CD8-positive, alpha-beta memory T cell (primary cell): ENCODE results near the gene ITGB1BP1. TPM values are rescaled to one million over a fixed set of nuclear protein-coding genes. Genes with fewer than 3 reads are reported as not detected.
A peak's percentile ranks its signal among the peaks of the same experiment; 100 is the strongest.

Experiments
- CTCF ChIA-PET: fragments of 350-600 bp; sonication (Branson Sonifier 250); formaldehyde crosslinking; loops from one replicate; lab custom pipeline; 2021; ENCODE audit warnings: antibody characterized with exemption; lab: Charles Lee
- POLR2A ChIA-PET: fragments of 350-600 bp; sonication (Branson Sonifier 250); formaldehyde crosslinking; loops from one replicate; lab custom pipeline; 2021; ENCODE audit warnings: antibody characterized with exemption; lab: Charles Lee
- DNase-seq, 5 donors: peaks; one replicate each; pipeline versions ENCODE4 v3.0.0 to v3.0.0-alpha.2; 2020 to 2022; ENCODE audit warnings: mixed read lengths in 1 of 5
- H3K27ac ChIP-seq: one replicate; pipeline ENCODE4 v1.7.0; 2013; ENCODE audit warnings: low read depth, mild to moderate bottlenecking, low read length, moderate library complexity
- H3K27me3 ChIP-seq: 2 replicates; pipeline ENCODE4 v1.7.0; 2013; ENCODE audit warnings: low read length, mild to moderate bottlenecking; ENCODE audit not compliant: insufficient read depth, poor library complexity, severe bottlenecking
- H3K36me3 ChIP-seq: 2 replicates; pipeline ENCODE4 v1.7.0; 2013; ENCODE audit warnings: mild to moderate bottlenecking, low read length, moderate library complexity; ENCODE audit not compliant: insufficient read depth
- H3K4me1 ChIP-seq: 2 replicates; pipeline ENCODE4 v1.7.0; 2013; ENCODE audit warnings: mild to moderate bottlenecking, low read length, moderate library complexity; ENCODE audit not compliant: insufficient read depth
- H3K4me3 ChIP-seq: 2 replicates; pipeline ENCODE4 v1.7.0; 2013; ENCODE audit warnings: mild to moderate bottlenecking, low read length
- H3K9me3 ChIP-seq: 2 replicates; pipeline ENCODE4 v1.7.0; 2013; ENCODE audit warnings: mild to moderate bottlenecking, low read length
- H3K27ac Mint-ChIP-seq, 8 donors: one replicate each; pipeline ENCODE4 v1.8.0; 2020 to 2021; ENCODE audit warnings: mixed read lengths in 8 of 8, mild to moderate bottlenecking in 6 of 8, inconsistent platforms in 3 of 8, moderate library complexity in 3 of 8
- H3K27me3 Mint-ChIP-seq, 2 donors: one replicate each; pipeline ENCODE4 v1.8.0; 2020 to 2021; ENCODE audit warnings: mixed read lengths in 2 of 2, mild to moderate bottlenecking in 1 of 2, moderate library complexity in 1 of 2
- H3K36me3 Mint-ChIP-seq, 3 donors: one replicate each; pipeline ENCODE4 v1.8.0; 2020 to 2021; ENCODE audit warnings: mixed read lengths in 3 of 3, inconsistent platforms in 1 of 3, mild to moderate bottlenecking in 1 of 3
- H3K4me1 Mint-ChIP-seq, 3 donors: one replicate each; pipeline ENCODE4 v1.8.0; 2020 to 2021; ENCODE audit warnings: mixed read lengths in 3 of 3, inconsistent platforms in 1 of 3, mild to moderate bottlenecking in 1 of 3
- H3K4me3 Mint-ChIP-seq, 7 donors: one replicate each; pipeline ENCODE4 v1.8.0; 2020 to 2021; ENCODE audit warnings: mixed read lengths in 7 of 7, mild to moderate bottlenecking in 6 of 7, moderate library complexity in 4 of 7, inconsistent platforms in 2 of 7
- H3K9me3 Mint-ChIP-seq, 5 donors: one replicate each; pipeline ENCODE4 v1.8.0; 2020 to 2022; ENCODE audit warnings: mixed read lengths in 5 of 5, mild to moderate bottlenecking in 3 of 5, moderate library complexity in 2 of 5, inconsistent platforms in 1 of 5
- polyA plus RNA-seq: library from polyadenylated mRNA; unstranded; fragments of 300-500 nt; fragmentation: Illumina TruSeq; gene quantifications from one replicate; pipeline ENCODE4 v1.2.3, GENCODE V29; 2021
- total RNA-seq, 2 experiments: library from RNA; stranded (reverse); gene quantifications; one replicate each; pipeline ENCODE4 v1.2.3, GENCODE V29; 2021

The ITGB1BP1 gene
- total and polyA plus RNA-seq, 3 experiments from 2014 or later = 185 to 200 (median 195) TPM

DNA sequence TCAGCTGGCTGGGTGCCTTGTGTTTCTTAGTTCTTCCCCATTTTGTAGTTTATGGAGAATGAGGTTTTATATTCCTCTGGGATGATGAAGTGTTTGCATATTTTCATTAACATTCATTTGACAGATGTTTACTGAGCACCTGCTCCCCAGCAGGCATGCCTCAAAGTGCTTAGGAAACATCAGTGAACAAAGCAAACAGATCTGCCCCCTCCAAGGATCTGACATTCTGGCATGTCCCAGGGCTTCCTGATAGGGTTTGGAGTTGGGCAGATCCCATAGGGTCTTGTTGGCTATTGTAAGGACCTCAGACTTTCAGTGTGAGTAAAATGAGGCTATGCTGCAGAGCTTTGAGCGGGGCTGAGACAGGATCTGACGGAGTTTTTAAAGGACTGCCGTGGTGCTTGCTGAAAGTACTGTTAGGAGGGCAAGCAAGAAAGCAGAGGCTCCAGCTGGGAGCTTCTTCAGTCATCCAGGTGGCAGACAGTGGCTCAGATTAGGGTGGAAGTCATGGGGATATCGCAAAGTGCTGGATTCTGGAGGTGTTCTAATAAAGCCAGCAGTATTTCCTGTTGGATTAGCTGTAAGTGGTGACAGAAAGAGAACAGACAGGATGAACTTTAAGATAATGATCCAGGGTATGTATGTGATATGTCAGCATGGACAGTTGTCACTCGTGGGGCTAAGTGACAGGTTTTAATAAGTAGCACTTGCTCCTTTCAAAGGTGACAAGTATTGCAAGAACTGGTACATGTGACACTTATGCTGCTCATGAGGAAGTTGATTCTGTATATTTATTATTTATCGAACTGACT is 39.8 kb upstream of the ITGB1BP1 start:
- DNase-seq = no peak
- no peaks in the 10 kb centered on the region for H3K36me3 ChIP-seq
- peaks cover 9 to 14% (median 13%) of the 10 kb centered on the region in 3 donors for H3K4me1 Mint-ChIP-seq
- no peaks in the 10 kb centered on the region for H3K27me3 ChIP-seq
- H3K9me3 Mint-ChIP-seq = no peaks in the 10 kb centered on the region
- ChIA-PET POLR2A (no interaction called here), CTCF (no interaction called here)
- no peak overlapping the region for H3K4me3 Mint-ChIP-seq
- no peaks in the 10 kb centered on the region for H3K9me3 ChIP-seq
- H3K4me3 ChIP-seq = no peak overlapping the region
- H3K36me3 Mint-ChIP-seq = peaks cover 4 to 56% (median 13%) of the 10 kb centered on the region in 3 donors
- H3K27ac Mint-ChIP-seq = peak overlapping the region in 7 of 8 donors; percentile 8 to 78 (median 65)
- no peaks in the 10 kb centered on the region for H3K27me3 Mint-ChIP-seq
- H3K27ac ChIP-seq = no peak overlapping the region
- no peaks in the 10 kb centered on the region for H3K4me1 ChIP-seq

DNA sequence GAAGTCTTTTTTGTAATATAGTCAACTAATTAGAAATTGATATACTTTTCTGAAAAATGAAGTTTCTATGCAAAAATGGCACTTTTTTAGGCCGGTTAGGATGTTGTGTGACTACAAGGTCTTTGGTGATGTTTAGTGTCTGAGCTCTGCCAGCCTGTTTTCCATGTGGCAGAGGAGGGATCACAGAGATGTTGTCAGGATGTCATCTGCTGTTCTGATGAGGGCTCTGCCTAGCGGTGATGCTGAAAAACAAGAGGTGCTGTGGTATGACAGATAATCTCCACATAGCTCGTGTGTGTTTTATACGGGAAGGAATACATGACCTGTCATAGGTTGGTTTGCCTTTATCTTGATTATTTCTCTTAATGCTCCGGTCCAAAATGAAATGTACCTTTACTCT is 39.0 kb upstream of the ITGB1BP1 start:
- DNase-seq = no peak
- H3K27ac Mint-ChIP-seq = peak overlapping the region in 3 of 8 donors; percentile 54 to 79 (median 76)
- no peaks in the 10 kb centered on the region for H3K9me3 ChIP-seq
- no peak overlapping the region for H3K27ac ChIP-seq
- H3K4me1 ChIP-seq = no peaks in the 10 kb centered on the region
- POLR2A ChIA-PET = no interaction called here
- no peak overlapping the region for H3K4me3 ChIP-seq
- no peaks in the 10 kb centered on the region for H3K9me3 Mint-ChIP-seq
- peaks cover 9 to 14% (median 13%) of the 10 kb centered on the region in 3 donors for H3K4me1 Mint-ChIP-seq
- no peaks in the 10 kb centered on the region for H3K36me3 ChIP-seq
- CTCF ChIA-PET = no interaction called here
- H3K27me3 ChIP-seq = no peaks in the 10 kb centered on the region
- peaks cover 4 to 58% (median 14%) of the 10 kb centered on the region in 3 donors for H3K36me3 Mint-ChIP-seq
- no peaks in the 10 kb centered on the region for H3K27me3 Mint-ChIP-seq
- no peak overlapping the region for H3K4me3 Mint-ChIP-seq

DNA sequence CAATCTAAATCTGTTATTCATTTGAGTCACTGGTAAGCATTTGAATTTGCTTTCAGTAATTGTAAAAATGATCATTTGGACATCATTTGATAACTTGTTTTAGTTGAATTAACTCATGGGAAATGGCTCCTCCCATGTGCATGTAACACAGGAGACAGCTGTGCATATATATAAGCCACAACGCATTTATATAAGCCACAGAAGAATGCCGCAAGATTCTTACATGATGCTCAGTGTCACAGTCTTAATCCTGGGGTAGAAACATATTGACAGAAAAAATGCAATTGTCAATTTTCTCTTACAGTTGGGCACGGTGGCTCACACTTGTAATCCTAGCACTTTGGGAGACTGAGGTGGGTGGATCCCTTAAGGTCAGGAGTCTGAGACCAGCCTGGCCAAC is 37.8 kb upstream of the ITGB1BP1 start:
- POLR2A ChIA-PET = no interaction called here
- no peak for DNase-seq

DNA sequence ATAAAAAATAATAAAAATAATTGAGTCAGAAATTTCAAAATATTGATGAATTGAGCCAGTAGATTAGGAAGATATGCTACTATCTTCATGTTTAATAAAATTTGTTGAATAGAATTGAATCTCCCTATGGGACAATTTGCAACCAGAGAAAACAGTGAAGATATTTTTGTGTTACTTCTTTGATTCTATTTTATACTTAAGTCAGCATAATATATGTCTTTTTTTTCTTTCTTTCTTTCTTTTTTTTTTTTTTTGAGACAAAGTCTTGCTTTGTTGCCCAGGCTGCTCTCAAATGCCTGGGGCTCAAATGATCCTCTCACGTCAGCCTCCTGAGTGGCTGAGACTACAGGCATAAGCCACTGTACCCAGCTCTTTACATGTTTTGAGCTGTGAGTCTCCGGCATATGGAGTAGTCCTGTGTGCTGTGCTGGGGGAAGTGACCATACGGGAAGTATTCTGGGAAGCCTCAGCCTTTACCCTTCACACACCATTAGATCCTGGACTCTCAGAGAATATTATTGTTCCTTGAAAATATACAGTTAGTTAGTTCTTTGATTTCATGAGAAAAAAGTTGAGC is 37.2 kb upstream of the ITGB1BP1 start:
- no peak for DNase-seq
- Histone ChIP-seq H3K4me1 (no peaks in the 10 kb centered on the region), H3K27ac (no peak overlapping the region), H3K9me3 (no peaks in the 10 kb centered on the region), H3K36me3 (peaks cover 9% of the 10 kb centered on the region), H3K4me3 (no peak overlapping the region), H3K27me3 (no peaks in the 10 kb centered on the region)
- peaks cover 9 to 14% (median 13%) of the 10 kb centered on the region in 3 donors for H3K4me1 Mint-ChIP-seq
- H3K27ac Mint-ChIP-seq = peak overlapping the region in 1 of 8 donors; percentile 22
- no peak overlapping the region for H3K4me3 Mint-ChIP-seq
- H3K36me3 Mint-ChIP-seq = peaks cover 4 to 63% (median 14%) of the 10 kb centered on the region in 3 donors
- ChIA-PET CTCF (no interaction called here), POLR2A (no interaction called here)
- no peaks in the 10 kb centered on the region for H3K9me3 Mint-ChIP-seq
- no peaks in the 10 kb centered on the region for H3K27me3 Mint-ChIP-seq

More for the DNA sequence above, 37.8 kb upstream of the ITGB1BP1 start:
- H3K9me3 Mint-ChIP-seq = no peaks in the 10 kb centered on the region
- H3K9me3 ChIP-seq = no peaks in the 10 kb centered on the region
- H3K4me1 Mint-ChIP-seq = peaks cover 9 to 14% (median 13%) of the 10 kb centered on the region in 3 donors
- H3K36me3 ChIP-seq = peaks cover 7% of the 10 kb centered on the region
- no peak overlapping the region for H3K27ac ChIP-seq
- no peaks in the 10 kb centered on the region for H3K27me3 Mint-ChIP-seq
- no peak overlapping the region for H3K4me3 Mint-ChIP-seq
- H3K4me3 ChIP-seq = no peak overlapping the region
- peaks cover 4 to 63% (median 14%) of the 10 kb centered on the region in 3 donors for H3K36me3 Mint-ChIP-seq
- no peak overlapping the region for H3K27ac Mint-ChIP-seq
- CTCF ChIA-PET = no interaction called here
- H3K4me1 ChIP-seq = no peaks in the 10 kb centered on the region
- H3K27me3 ChIP-seq = no peaks in the 10 kb centered on the region

DNA sequence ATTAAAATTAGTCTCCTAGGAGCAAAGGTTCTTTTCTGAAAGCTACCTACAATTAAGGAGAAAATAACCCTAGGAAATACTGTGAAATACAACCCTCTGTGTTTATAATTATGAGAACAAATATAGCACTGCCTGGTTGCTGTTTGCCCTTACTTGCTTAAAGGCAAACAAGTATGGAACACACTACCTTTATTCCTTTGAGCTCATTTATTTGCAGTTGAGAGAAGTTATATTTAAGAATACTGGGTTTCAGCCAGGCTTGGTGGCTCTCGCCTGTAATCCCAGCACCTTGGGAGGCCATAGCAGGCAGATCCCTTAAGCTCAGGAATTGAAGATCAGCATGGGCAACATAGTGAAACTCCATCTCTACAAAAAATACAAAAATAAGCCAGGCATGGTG is 27.9 kb upstream of the ITGB1BP1 start:
- POLR2A ChIA-PET = interaction anchor here (0.7 kb wide), 1 partner anchor 391 kb away, joined by 3 read pairs; no protein-coding TSS in a partner anchor

DNA sequence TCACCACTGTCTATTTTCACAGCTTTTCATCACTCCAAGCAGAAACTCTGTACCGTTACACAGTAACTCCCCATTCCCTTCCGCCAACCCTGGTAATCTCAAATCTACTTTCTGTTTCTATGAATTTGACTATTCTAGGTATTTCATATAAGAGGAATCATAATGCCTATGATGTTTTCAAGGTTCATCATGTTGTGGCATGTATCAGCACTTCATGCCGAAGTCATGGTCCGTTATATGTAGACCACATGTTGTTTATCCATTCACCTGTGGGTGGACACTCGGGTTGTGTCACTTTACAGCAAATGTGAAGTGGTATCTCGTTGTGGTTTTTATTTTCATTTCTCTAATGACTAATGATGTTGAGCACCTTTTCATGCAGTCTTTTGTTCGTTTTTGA is 21.8 kb upstream of the ITGB1BP1 start:
- peaks cover 0 to 21% (median 20%) of the 10 kb centered on the region in 3 donors for H3K4me1 Mint-ChIP-seq
- DNase-seq = no peak
- peak overlapping the region in 2 of 8 donors; percentile 32 to 76 for H3K27ac Mint-ChIP-seq
- POLR2A ChIA-PET = no interaction called here
- Histone ChIP-seq H3K4me3 (no peak overlapping the region), H3K4me1 (no peaks in the 10 kb centered on the region), H3K27ac (no peak overlapping the region), H3K27me3 (no peaks in the 10 kb centered on the region), H3K36me3 (peaks cover 10% of the 10 kb centered on the region), H3K9me3 (no peaks in the 10 kb centered on the region)
- CTCF ChIA-PET = no interaction called here
- peaks cover 0 to 2% (median 0%) of the 10 kb centered on the region in 5 donors for H3K9me3 Mint-ChIP-seq
- H3K36me3 Mint-ChIP-seq = peaks cover 11 to 73% (median 23%) of the 10 kb centered on the region in 3 donors
- H3K27me3 Mint-ChIP-seq = no peaks in the 10 kb centered on the region
- H3K4me3 Mint-ChIP-seq = peak overlapping the region in 3 of 7 donors; percentile 7 to 57 (median 31)

More for the DNA sequence above, 27.9 kb upstream of the ITGB1BP1 start:
- CTCF ChIA-PET = no interaction called here
- Mint-ChIP-seq H3K27me3 (no peaks in the 10 kb centered on the region), H3K4me3 (no peak overlapping the region), H3K4me1 (no peaks in the 10 kb centered on the region), H3K9me3 (no peaks in the 10 kb centered on the region), H3K27ac (no peak overlapping the region), H3K36me3 (peaks cover 3 to 65% (median 17%) of the 10 kb centered on the region in 3 donors)
- Histone ChIP-seq H3K36me3 (peaks cover 7% of the 10 kb centered on the region), H3K9me3 (no peaks in the 10 kb centered on the region), H3K4me3 (no peak overlapping the region), H3K27ac (no peak overlapping the region), H3K27me3 (no peaks in the 10 kb centered on the region), H3K4me1 (no peaks in the 10 kb centered on the region)
- DNase-seq = no peak

DNA sequence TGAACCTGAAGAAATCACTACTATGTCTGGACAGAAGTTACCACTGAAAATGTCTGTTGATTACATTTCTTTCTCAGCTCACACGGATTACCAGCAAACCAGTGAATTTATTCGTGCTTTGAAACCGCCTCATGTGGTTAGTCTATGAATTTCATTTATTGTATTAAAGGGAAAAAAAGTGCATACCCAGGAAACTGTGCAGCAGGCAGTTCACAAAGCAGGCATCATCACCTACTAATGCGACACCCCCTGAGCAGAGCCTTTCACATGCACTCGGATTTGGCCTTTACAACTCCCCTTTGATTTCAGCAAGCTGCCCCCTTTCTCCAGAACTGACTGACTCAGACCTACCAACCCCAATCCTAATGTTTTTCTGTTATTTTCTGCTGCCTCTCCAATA is 20.2 kb upstream of the ITGB1BP1 start:
- H3K27me3 Mint-ChIP-seq = no peaks in the 10 kb centered on the region
- DNase-seq = no peak
- peak overlapping the region in 3 of 8 donors; percentile 27 to 91 (median 51) for H3K27ac Mint-ChIP-seq
- no peaks in the 10 kb centered on the region for H3K9me3 ChIP-seq
- no peak overlapping the region for H3K4me3 Mint-ChIP-seq
- H3K9me3 Mint-ChIP-seq = peaks cover 0 to 2% (median 0%) of the 10 kb centered on the region in 5 donors
- peaks cover 10% of the 10 kb centered on the region for H3K36me3 ChIP-seq
- no peak overlapping the region for H3K27ac ChIP-seq
- peaks cover 0 to 21% (median 20%) of the 10 kb centered on the region in 3 donors for H3K4me1 Mint-ChIP-seq
- H3K4me1 ChIP-seq = no peaks in the 10 kb centered on the region
- H3K27me3 ChIP-seq = no peaks in the 10 kb centered on the region
- H3K4me3 ChIP-seq = no peak overlapping the region
- ChIA-PET CTCF (no interaction called here), POLR2A (no interaction called here)
- H3K36me3 Mint-ChIP-seq = peaks cover 11 to 76% (median 25%) of the 10 kb centered on the region in 3 donors

DNA sequence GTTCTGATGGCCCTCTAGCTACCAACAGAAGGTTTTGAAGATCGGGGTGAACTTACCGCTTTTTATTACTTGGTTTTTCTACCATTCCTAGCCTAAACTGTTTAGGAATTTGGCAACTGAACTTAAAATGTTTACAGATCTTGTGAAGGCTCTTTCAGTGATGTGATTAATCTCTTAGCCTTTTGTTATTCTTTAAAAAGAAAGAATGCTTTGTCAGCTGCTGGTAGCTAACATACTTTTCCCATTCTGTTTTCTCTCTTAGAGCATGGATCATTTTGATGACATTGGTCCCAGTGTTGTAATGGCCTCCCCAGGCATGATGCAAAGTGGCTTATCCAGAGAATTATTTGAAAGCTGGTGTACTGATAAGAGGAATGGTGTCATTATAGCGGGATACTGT is 18.2 kb upstream of the ITGB1BP1 start:
- H3K36me3 Mint-ChIP-seq = peaks cover 21 to 80% (median 27%) of the 10 kb centered on the region in 3 donors
- no peaks in the 10 kb centered on the region for H3K27me3 ChIP-seq
- H3K27ac Mint-ChIP-seq = no peak overlapping the region
- no peak overlapping the region for H3K27ac ChIP-seq
- DNase-seq = no peak
- H3K4me3 Mint-ChIP-seq = no peak overlapping the region
- POLR2A ChIA-PET = no interaction called here
- H3K9me3 ChIP-seq = no peaks in the 10 kb centered on the region
- peaks cover 0 to 21% (median 20%) of the 10 kb centered on the region in 3 donors for H3K4me1 Mint-ChIP-seq
- CTCF ChIA-PET = no interaction called here
- H3K27me3 Mint-ChIP-seq = no peaks in the 10 kb centered on the region
- H3K36me3 ChIP-seq = peaks cover 20% of the 10 kb centered on the region
- no peaks in the 10 kb centered on the region for H3K4me1 ChIP-seq
- H3K9me3 Mint-ChIP-seq = peaks cover 0 to 2% (median 0%) of the 10 kb centered on the region in 5 donors
- no peak overlapping the region for H3K4me3 ChIP-seq
